ENCODE measurements around the gene TXNDC12. TPM values are rescaled to one million over a fixed set of nuclear protein-coding genes. Genes with fewer than 3 reads are reported as not detected.
"Not testable (repeated sequence)": the region's sequence is repeated elsewhere in the genome, so short reads cannot be mapped to it uniquely, and the experiment has no call there.

Gene TXNDC12
- total RNA-seq, 6 experiments from 2014 or later = 26.8 to 40.8 (median 32.0) TPM

GRCh38 chr1:52053862-52054261, 1.1 kb downstream of the TXNDC12 start:
- ATAC-seq = no peak
- no peaks in the 10 kb centered on the region for H3K9me3 ChIP-seq
- H3K36me3 ChIP-seq = no peaks in the 10 kb centered on the region
- TF ChIP-seq CTCF (IDR thresholded peaks at IDR 0.05) = no peak
- no peak for TF ChIP-seq POLR2A (IDR thresholded peaks at IDR 0.05)
- intact Hi-C loops (cut with DNase I) = no loop called here
- H3K27ac ChIP-seq = no peak overlapping the region
- WGBS (ENCODE audit: insufficient coverage, low coverage, low lambda C conversion rate, missing lambda C conversion rate) = 94% methylated on average over 1 of the region's 1 CpG
- DNase-seq = no peak
- no peaks in the 10 kb centered on the region for H3K27me3 ChIP-seq
- peaks cover 0 to 20% (median 7%) of the 10 kb centered on the region in 4 donors for H3K4me1 ChIP-seq
- peak overlapping the region in 1 of 3 donors; percentile 88 for H3K4me3 ChIP-seq

GRCh38 chr1:52049337-52049736, 5.7 kb downstream of the TXNDC12 start:
- H3K36me3 ChIP-seq; ATAC-seq; H3K4me1 ChIP-seq; H3K9me3 ChIP-seq; H3K27me3 ChIP-seq; H3K27ac ChIP-seq; H3K4me3 ChIP-seq; DNase-seq; intact Hi-C loops (cut with DNase I): not testable (repeated sequence)
- WGBS (ENCODE audit: insufficient coverage, low coverage, low lambda C conversion rate, missing lambda C conversion rate) = 93% methylated on average over 2 of the region's 4 CpGs

- WGBS (ENCODE audit: insufficient coverage, low coverage, low lambda C conversion rate, missing lambda C conversion rate) = 95% methylated on average over 3 of the region's 4 CpGs
- H3K4me3 ChIP-seq = not testable (repeated sequence)
These were observed 9.3 kb downstream of the TXNDC12 start for GRCh38 chr1:52045666-52046195.

GRCh38 chr1:52045236-52045635, 9.8 kb downstream of the TXNDC12 start:
- ATAC-seq (no peak), DNase-seq (no peak)
- H3K4me1 ChIP-seq = no peaks in the 10 kb centered on the region
- H3K27me3 ChIP-seq = no peaks in the 10 kb centered on the region
- WGBS (ENCODE audit: insufficient coverage, low coverage, low lambda C conversion rate, missing lambda C conversion rate) = 100% methylated on average over 2 of the region's 2 CpGs
- H3K36me3 ChIP-seq = peaks cover 0 to 7% (median 0%) of the 10 kb centered on the region in 4 donors
- H3K9me3 ChIP-seq = no peaks in the 10 kb centered on the region
- intact Hi-C loops (cut with DNase I) = no loop called here
- H3K4me3 ChIP-seq = no peak overlapping the region
- TF ChIP-seq POLR2A (IDR thresholded peaks at IDR 0.05) = no peak
- TF ChIP-seq CTCF (IDR thresholded peaks at IDR 0.05) = no peak
- H3K27ac ChIP-seq = no peak overlapping the region

More at GRCh38 chr1:52045666-52046195, 9.3 kb downstream of the TXNDC12 start:
- H3K27ac ChIP-seq; H3K27me3 ChIP-seq; H3K9me3 ChIP-seq; DNase-seq; ATAC-seq; H3K4me1 ChIP-seq; H3K36me3 ChIP-seq; intact Hi-C loops (cut with DNase I): not testable (repeated sequence)

- 91% methylated on average over 4 of the region's 4 CpGs for WGBS (ENCODE audit: insufficient coverage, low coverage, low lambda C conversion rate, missing lambda C conversion rate)
- H3K36me3 ChIP-seq = peaks cover 0 to 19% (median 2%) of the 10 kb centered on the region in 4 donors
These were observed 13.3 kb downstream of the TXNDC12 start for GRCh38 chr1:52041551-52042185.

More at GRCh38 chr1:52041551-52042185, 13.3 kb downstream of the TXNDC12 start:
- ATAC-seq = no peak
- Histone ChIP-seq H3K4me3 (no peak overlapping the region), H3K27ac (no peak overlapping the region), H3K9me3 (no peaks in the 10 kb centered on the region), H3K4me1 (peaks cover 0 to 15% (median 0%) of the 10 kb centered on the region in 4 donors), H3K27me3 (no peaks in the 10 kb centered on the region)
- no peak for TF ChIP-seq CTCF (IDR thresholded peaks at IDR 0.05)
- TF ChIP-seq POLR2A (IDR thresholded peaks at IDR 0.05) = no peak
- intact Hi-C loops (cut with DNase I) = no loop called here
- DNase-seq = no peak

Data from right lobe of liver (tissue), 6 donors.